Measurements from ENCODE around the gene SUPT16H.
"Not testable (repeated sequence)": the region's sequence is repeated elsewhere in the genome, so short reads cannot be mapped to it uniquely, and the experiment has no call there.

The SUPT16H gene

DNA sequence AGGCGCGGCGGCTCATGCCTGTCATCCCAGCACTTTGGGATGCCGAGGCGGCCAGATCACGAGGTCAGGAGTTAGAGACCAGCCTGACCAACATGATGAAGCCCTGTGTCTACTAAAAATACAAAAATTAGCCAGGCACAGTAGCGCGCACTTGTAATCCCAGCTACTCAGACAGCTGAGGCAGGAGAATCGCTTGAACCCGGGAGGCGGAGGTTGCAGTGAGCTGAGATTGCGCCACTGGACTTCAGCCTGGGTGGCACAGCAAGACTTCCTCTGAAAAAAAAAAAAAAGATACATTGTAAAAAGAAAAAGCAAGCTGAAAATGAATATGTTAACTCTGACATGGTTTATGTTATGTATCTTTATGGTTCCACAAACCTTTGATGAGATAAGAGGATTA, 70.3 kb downstream of the SUPT16H start:
- no peak for TF ChIP-seq CTCF (IDR thresholded peaks at IDR 0.05; ENCODE audit: low read depth, low read length)
- no peak for DNase-seq (ENCODE audit: extremely low read depth, low read depth)

DNA sequence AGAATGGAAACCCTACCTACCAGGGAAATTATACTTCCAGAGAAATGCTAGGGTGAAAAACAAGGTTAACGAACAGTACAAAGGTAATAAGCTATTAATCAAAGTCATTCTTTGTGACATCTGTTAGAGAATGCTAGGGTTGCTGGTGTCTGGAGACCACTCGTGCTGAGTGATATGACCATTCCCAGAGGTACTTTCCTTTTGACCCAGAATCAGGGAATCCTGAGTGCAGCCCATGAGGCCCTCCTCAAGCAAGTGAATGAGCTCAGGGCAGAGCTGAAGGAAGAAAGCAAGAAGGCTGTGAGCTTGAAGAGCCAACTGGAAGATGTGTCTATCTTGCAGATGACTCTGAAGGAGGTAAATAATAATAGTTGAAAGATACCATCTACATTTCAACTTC, 72.2 kb downstream of the SUPT16H start:
- no peak for TF ChIP-seq CTCF (IDR thresholded peaks at IDR 0.05; ENCODE audit: low read depth, low read length)
- DNase-seq (ENCODE audit: extremely low read depth, low read depth): no peak

GRCh38 chr14:21309956-21310355, 73.9 kb downstream of the SUPT16H start:
- DNase-seq (ENCODE audit: extremely low read depth, low read depth): no peak
- TF ChIP-seq CTCF (IDR thresholded peaks at IDR 0.05; ENCODE audit: low read depth, low read length): no peak

- TF ChIP-seq CTCF (IDR thresholded peaks at IDR 0.05; ENCODE audit: low read depth, low read length): no peak
- no peak for DNase-seq (ENCODE audit: extremely low read depth, low read depth)
Observed at GRCh38 chr14:21309238-21309636, 74.6 kb downstream of the SUPT16H start.

- no peak for DNase-seq (ENCODE audit: extremely low read depth, low read depth)
- no peak for TF ChIP-seq CTCF (IDR thresholded peaks at IDR 0.05; ENCODE audit: low read depth, low read length)
Observed at GRCh38 chr14:21308479-21309237, 75.2 kb downstream of the SUPT16H start.

- no peak for TF ChIP-seq CTCF (IDR thresholded peaks at IDR 0.05; ENCODE audit: low read depth, low read length)
- no peak for DNase-seq (ENCODE audit: extremely low read depth, low read depth)
Observed at GRCh38 chr14:21308132-21308478, 75.7 kb downstream of the SUPT16H start.

GRCh38 chr14:21307637-21308036, 76.2 kb downstream of the SUPT16H start:
- DNase-seq (ENCODE audit: extremely low read depth, low read depth): no peak
- no peak for TF ChIP-seq CTCF (IDR thresholded peaks at IDR 0.05; ENCODE audit: low read depth, low read length)

DNA sequence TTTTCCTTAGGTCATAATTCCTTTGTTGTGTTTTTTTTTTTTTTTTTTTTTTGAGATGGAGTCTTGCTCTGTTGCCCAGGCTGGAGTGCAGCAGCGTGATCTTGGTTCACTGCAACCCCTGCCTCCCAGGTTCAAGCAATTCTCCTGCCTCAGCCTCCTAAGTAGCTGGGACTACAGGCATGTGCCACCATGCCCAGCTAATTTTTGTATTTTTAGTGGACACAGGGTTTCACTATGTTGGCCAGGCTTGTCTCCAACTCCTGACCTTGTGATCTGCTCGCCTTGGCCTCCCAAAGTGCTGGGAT, 81.0 kb downstream of the SUPT16H start:
- DNase-seq (ENCODE audit: extremely low read depth, low read depth): not testable (repeated sequence)
